Suprapubic skin (tissue), 2 donors: Measurements from ENCODE around the gene ANO4.

ENCODE experiments used
- EP300 ChIP-seq: sonication (generic); formaldehyde crosslinking; IDR thresholded peaks from one replicate; pipeline ENCODE4 v1.6.1; 2017; ENCODE audit warnings: antibody characterized with exemption
- POLR2A ChIP-seq, 2 donors: fragments of 450-650 bp; IDR thresholded peaks; one replicate each; pipeline ENCODE4 v1.6.1; 2017; ENCODE audit warnings: antibody characterized with exemption in 2 of 2, mild to moderate bottlenecking in 2 of 2, moderate library complexity in 2 of 2

DNA sequence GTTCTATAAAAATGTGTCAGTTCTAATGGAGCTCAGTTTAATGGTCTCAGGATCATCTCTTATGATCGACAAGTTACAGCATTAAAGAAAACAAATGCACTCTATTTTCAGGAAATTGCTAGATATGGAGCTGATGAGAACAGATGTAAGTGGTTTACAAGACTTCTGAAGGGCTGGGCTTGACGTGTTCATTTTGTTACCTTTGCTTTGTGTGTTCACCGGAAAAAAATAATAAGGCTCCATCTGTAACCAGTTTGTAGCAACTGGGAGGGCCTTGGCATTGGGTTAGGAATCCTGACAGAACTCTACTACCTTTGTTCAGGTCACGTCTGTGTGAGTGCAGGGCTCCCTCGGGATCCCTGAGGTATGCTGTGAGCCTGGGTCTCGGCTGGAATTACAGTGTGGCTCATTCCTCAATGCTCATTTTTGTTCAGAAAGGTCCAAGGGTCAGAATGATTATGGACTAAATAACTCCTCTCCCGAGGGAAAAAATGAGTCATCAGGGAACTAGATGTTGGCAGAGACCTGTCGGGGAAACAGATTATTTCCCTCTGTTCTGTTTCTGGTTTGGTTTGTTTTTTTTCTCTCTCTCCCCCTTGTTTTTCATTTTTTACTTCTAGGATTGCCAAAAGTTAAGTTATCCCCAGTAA, 257.4 kb downstream of the ANO4 start:
- no peak for TF ChIP-seq POLR2A (IDR thresholded peaks at IDR 0.05)
- no peak for TF ChIP-seq EP300
